MM.1S (cell line): ENCODE measurements around the gene GAK.

ENCODE experiments used
- CTCF ChIP-seq: fragments of 300-600 bp; sonication (generic); IDR thresholded peaks from 2 replicates; pipeline ENCODE4 v1.5.1; 2016; ENCODE audit warnings: antibody characterized with exemption, low read length, mixed read lengths
- EZH2 ChIP-seq: fragments of 300-600 bp; sonication (generic); optimal IDR thresholded peaks from 2 replicates; pipeline ENCODE3; 2017; ENCODE audit warnings: low read depth, mild to moderate bottlenecking, antibody characterized with exemption, low read length, mixed read lengths

DNA sequence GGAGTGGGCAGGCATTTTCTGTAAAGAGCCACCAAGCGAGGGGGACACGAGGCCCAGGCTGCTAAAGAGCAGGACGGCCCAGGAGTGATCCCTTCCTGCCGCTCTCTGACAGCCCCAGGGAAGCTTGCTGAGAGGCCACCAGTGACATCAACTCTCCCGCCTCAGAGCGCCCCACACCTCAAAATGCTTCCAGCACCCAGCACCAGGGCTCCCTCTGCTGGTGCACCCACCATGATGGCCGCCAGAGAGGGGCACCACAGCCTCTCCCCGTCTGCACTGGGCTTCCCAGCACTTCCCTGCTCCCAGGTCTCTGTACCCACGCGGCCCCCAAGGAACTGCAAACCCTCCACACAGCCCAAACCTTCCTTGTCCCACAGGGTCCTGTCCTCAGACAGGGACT lies 40.4 kb downstream of the GAK start:
- TF ChIP-seq CTCF (no peak), EZH2 (no peak)
